ENCODE data around the gene TRAPPC14. TPM values are rescaled to one million over a fixed set of nuclear protein-coding genes. Genes with fewer than 3 reads are reported as not detected.
A peak's percentile ranks its signal among the peaks of the same experiment; 100 is the strongest.

Gene TRAPPC14
- total RNA-seq, 1 experiment from 2014 or later, result 14.8 TPM

- Histone ChIP-seq H3K27me3 (ENCODE audit: control insufficient read depth, insufficient read depth, low read length) (peaks cover 34% of the 10 kb centered on the region), H3K4me3 (ENCODE audit: insufficient read depth, low read depth, low read length) (peak overlapping the region; percentile 65; the same call in 1 of the 2 replicates)
- DNase-seq, result peak; percentile 62
These were observed 8.7 kb upstream of the TRAPPC14 start for GRCh38 chr7:100166970-100167911.

DNA sequence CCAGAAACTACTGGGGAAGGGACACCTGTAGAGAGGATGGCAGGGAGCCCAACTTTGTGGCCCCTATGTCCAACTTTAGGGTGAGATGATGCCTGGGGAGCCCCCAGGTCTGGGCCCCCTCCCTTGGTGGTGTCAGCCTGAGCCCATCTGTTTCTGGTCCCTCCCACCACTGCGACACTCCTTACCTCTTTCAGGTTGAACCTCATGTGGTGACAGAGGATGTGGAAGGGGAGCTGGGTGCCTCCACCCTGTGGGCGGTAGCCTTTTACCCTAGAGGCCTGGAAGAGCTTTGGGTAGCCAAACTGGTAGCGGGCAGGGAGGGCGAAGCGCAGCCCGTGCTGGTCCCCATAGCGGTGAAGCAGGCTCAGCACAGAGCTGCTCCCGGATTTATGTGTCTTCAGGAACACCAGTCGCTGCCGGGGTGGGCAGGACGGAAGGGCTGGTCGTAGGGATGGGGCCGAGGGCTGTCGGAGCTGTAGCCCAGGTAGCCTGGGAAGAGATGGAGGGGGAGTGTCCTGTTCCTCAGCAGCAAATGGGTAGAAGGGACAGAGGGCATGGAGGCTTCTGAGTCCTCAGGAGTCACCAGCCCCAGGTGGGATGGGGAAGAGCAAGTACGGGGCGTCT lies 7.9 kb upstream of the TRAPPC14 start:
- Histone ChIP-seq H3K36me3 (replicated peaks; ENCODE audit: control insufficient read depth, insufficient read depth, low read length) (no peaks in the 10 kb centered on the region; the same call in 1 of the 2 replicates), H3K27me3 (ENCODE audit: control insufficient read depth, insufficient read depth, low read length) (peaks cover 28% of the 10 kb centered on the region), H3K4me3 (ENCODE audit: insufficient read depth, low read depth, low read length) (no peak overlapping the region)
- DNase-seq, result peak; percentile 59

More at GRCh38 chr7:100166970-100167911, 8.7 kb upstream of the TRAPPC14 start:
- H3K36me3 ChIP-seq (replicated peaks; ENCODE audit: control insufficient read depth, insufficient read depth, low read length), result no peaks in the 10 kb centered on the region; the same call in 1 of the 2 replicates

- no peak overlapping the region for H3K4me3 ChIP-seq (ENCODE audit: insufficient read depth, low read depth, low read length)
- H3K27me3 ChIP-seq (ENCODE audit: control insufficient read depth, insufficient read depth, low read length), result peaks cover 23% of the 10 kb centered on the region
- no peaks in the 10 kb centered on the region; the same call in 1 of the 2 replicates for H3K36me3 ChIP-seq (replicated peaks; ENCODE audit: control insufficient read depth, insufficient read depth, low read length)
- DNase-seq, result no peak
These were observed 5.3 kb upstream of the TRAPPC14 start for GRCh38 chr7:100163871-100164270.

DNA sequence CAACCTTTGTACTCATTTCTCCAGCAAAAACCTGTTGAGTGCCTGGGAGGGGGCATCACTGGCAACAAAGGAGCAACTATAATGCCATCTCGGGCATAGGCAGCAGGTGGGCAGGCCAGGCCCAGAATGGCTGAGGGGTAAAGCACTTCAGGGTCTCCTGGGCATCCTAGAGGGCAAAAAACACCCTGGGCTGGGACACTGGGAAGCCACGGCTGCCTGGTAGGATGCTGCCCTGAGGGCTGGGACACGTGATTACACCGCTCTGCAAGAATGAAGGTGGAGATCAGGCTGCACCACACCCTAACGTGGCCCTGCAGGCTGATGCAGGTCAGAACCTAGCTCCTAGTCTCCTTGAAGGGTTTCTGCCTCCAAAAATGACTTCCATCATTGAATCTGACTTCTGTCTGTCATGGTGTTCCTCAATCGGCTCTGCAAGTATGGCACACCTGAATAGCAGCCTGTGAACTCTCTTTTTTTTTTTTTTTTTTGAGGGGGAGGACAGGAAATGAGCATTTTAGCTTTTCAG lies 4.5 kb upstream of the TRAPPC14 start:
- Histone ChIP-seq H3K27me3 (ENCODE audit: control insufficient read depth, insufficient read depth, low read length) (peaks cover 20% of the 10 kb centered on the region), H3K4me3 (ENCODE audit: insufficient read depth, low read depth, low read length) (no peak overlapping the region), H3K36me3 (replicated peaks; ENCODE audit: control insufficient read depth, insufficient read depth, low read length) (no peaks in the 10 kb centered on the region; the same call in 1 of the 2 replicates)
- peak; percentile 39 for DNase-seq

- H3K36me3 ChIP-seq (replicated peaks; ENCODE audit: control insufficient read depth, insufficient read depth, low read length), result peaks cover 15% of the 10 kb centered on the region
- H3K27me3 ChIP-seq (ENCODE audit: control insufficient read depth, insufficient read depth, low read length), result no peaks in the 10 kb centered on the region
- DNase-seq, result peak; percentile 29
- no peak overlapping the region for H3K4me3 ChIP-seq (ENCODE audit: insufficient read depth, low read depth, low read length)
These were observed 1.5 kb upstream of the TRAPPC14 start for GRCh38 chr7:100160067-100160466.

DNA sequence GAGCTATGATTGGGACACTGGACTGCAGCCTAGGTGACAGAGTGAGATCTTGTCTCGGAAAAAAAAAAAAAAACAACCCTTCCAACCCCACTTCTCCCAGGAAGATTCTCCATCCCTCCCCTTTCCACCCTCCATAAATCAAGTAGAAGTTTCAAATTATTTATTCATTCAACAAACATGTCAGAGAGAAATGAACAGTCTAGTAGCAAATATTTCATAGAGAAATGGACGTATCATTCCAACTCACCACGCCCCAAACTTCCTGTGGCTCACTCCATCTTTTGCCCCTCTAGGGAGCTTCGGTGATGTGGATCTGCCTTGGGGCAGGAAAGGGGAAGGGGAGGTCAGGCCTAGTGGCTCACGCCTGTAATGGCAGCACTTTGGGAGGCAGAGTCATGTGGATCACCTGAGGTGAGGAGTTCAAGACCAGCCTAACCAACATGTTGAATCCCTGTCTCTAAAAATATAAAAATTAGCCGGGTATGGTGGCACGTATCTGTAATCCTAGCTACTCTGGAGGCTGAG lies 638 bp upstream of the TRAPPC14 start:
- DNase-seq, result no peak
- H3K27me3 ChIP-seq (ENCODE audit: control insufficient read depth, insufficient read depth, low read length), result no peaks in the 10 kb centered on the region
- H3K36me3 ChIP-seq (replicated peaks; ENCODE audit: control insufficient read depth, insufficient read depth, low read length), result peaks cover 17% of the 10 kb centered on the region
- H3K4me3 ChIP-seq (ENCODE audit: insufficient read depth, low read depth, low read length), result peak overlapping the region; percentile 83

DNA sequence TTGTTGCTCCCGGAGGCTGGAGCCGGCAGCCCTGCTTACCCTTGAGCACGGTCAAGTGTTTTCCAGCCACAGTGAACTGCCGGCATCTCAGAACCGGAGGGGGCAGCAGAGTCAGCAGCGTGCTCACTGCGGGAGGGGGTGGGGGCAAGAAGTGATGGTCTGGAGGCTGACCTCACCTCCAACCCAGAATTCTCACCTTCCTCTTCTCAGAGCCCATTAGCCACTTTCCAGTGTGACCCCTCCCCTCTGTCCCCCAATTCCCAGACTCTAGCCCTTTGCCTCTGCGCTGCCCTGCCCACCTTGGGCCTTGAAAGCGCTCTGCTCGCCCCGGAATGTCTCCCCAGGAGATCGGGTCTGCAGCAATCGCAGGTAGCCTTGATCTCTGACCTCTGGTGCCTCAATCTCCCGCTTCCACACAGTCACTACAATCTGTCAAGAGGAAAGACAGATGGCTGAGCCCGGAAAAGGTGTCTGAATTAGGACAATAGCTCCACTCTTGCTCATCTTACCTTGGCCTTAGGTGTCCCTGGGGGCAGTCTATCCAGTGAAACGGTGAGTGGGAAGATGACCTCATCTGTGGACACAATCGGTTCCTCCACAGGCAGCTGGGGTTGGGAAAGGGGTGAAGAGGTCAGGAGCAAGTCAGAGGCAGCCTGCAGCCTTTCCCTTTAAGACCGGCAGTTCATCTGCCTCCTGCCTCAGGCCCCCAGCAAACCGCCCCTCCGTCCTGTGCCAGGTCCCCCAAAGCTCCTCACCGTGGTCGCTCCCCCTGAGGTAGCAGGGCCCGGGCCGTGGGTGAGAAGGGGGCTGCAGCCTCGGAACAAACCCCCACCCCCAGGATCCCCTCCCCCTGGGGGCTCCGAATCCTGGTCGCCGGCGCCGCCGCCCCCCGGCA lies 942 bp downstream of the TRAPPC14 start:
- DNase-seq, result peak; percentile 81
- Histone ChIP-seq H3K4me3 (ENCODE audit: insufficient read depth, low read depth, low read length) (peak overlapping the region; percentile 83), H3K27me3 (ENCODE audit: control insufficient read depth, insufficient read depth, low read length) (no peaks in the 10 kb centered on the region), H3K36me3 (replicated peaks; ENCODE audit: control insufficient read depth, insufficient read depth, low read length) (peaks cover 21% of the 10 kb centered on the region)

DNA sequence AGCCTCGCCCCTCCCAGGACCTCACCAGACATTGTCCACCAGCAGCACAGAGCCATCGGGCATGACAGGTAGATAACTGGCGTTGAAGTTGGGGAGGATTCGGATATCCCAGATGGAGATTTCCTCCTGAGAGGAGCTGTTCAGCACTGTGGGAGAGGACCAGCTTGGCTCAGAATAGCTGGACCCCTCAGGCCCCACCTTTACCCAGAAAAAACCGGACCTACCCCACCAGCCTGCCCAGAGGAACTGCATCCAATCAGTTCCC lies 1.5 kb downstream of the TRAPPC14 start:
- Histone ChIP-seq H3K4me3 (ENCODE audit: insufficient read depth, low read depth, low read length) (no peak overlapping the region), H3K36me3 (replicated peaks; ENCODE audit: control insufficient read depth, insufficient read depth, low read length) (peaks cover 21% of the 10 kb centered on the region), H3K27me3 (ENCODE audit: control insufficient read depth, insufficient read depth, low read length) (no peaks in the 10 kb centered on the region)
- no peak for DNase-seq

- Histone ChIP-seq H3K27me3 (ENCODE audit: control insufficient read depth, insufficient read depth, low read length) (no peaks in the 10 kb centered on the region), H3K36me3 (replicated peaks; ENCODE audit: control insufficient read depth, insufficient read depth, low read length) (peaks cover 21% of the 10 kb centered on the region), H3K4me3 (ENCODE audit: insufficient read depth, low read depth, low read length) (no peak overlapping the region)
- peak; percentile 49 for DNase-seq
These were observed 2.0 kb downstream of the TRAPPC14 start for GRCh38 chr7:100156331-100157068.

- Histone ChIP-seq H3K36me3 (replicated peaks; ENCODE audit: control insufficient read depth, insufficient read depth, low read length) (peaks cover 21% of the 10 kb centered on the region), H3K4me3 (ENCODE audit: insufficient read depth, low read depth, low read length) (no peak overlapping the region), H3K27me3 (ENCODE audit: control insufficient read depth, insufficient read depth, low read length) (no peaks in the 10 kb centered on the region)
- peak; percentile 31 for DNase-seq
These were observed 2.8 kb downstream of the TRAPPC14 start for GRCh38 chr7:100155553-100156317.

- peak; percentile 60 for DNase-seq
- peaks cover 22% of the 10 kb centered on the region for H3K36me3 ChIP-seq (replicated peaks; ENCODE audit: control insufficient read depth, insufficient read depth, low read length)
- no peaks in the 10 kb centered on the region for H3K27me3 ChIP-seq (ENCODE audit: control insufficient read depth, insufficient read depth, low read length)
- no peak overlapping the region for H3K4me3 ChIP-seq (ENCODE audit: insufficient read depth, low read depth, low read length)
These were observed 3.7 kb downstream of the TRAPPC14 start for GRCh38 chr7:100154651-100155491.

Measured in H7 (cell line).